Kidney capillary endothelial cell (primary cell): Measurements from ENCODE around the gene CYP51A1.
"Not testable (repeated sequence)": the region's sequence is repeated elsewhere in the genome, so short reads cannot be mapped to it uniquely, and the experiment has no call there.

Source experiments
- DNase-seq: peaks from one replicate; pipeline ENCODE4 v3.0.0-alpha.2; 2018; ENCODE audit warnings: low spot score

CYP51A1 gene

GRCh38 chr7:92131093-92131492, 3.2 kb downstream of the CYP51A1 start:
- no peak for DNase-seq

- DNase-seq, result no peak
These were observed 12.6 kb downstream of the CYP51A1 start for GRCh38 chr7:92121681-92122080.

- no peak for DNase-seq
These were observed 15.0 kb downstream of the CYP51A1 start for GRCh38 chr7:92119213-92119759.

DNA sequence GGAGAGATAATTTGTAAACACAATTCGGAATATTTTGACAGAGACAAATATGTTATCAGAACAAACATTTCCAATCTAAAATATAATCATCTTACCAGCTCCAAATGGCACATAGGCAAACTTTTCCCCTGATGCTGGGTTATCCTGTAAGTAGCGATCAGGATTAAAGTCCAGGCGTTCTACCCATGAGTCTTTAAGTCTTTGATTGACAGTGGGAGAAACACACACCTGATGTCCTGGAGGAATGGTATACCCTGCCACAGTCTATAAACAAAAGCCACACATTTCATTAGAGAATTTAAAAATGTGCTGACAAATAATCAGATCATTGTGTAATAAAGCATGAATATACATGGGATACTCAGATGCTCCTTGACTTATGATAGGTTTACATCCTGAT, 17.3 kb downstream of the CYP51A1 start:
- no peak for DNase-seq

DNA sequence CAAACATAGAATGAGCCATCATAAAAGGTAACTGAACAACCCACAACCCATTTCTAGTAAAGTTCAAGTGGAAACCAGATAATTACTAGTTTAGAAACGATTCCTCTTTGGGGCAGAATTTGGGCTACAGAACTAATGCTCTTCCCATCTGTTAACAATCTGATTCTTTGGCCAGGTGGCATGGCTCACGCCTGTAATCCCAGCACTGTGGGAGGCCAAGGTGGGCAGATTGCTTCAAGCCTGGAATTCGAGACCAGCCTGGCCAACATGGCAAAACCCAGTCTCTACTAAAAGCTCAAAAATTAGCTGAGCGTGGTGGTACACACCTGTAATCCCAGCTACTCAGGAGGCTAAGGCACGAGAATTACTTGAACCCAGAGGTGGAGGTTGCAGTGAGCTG, 18.5 kb downstream of the CYP51A1 start:
- no peak for DNase-seq

DNA sequence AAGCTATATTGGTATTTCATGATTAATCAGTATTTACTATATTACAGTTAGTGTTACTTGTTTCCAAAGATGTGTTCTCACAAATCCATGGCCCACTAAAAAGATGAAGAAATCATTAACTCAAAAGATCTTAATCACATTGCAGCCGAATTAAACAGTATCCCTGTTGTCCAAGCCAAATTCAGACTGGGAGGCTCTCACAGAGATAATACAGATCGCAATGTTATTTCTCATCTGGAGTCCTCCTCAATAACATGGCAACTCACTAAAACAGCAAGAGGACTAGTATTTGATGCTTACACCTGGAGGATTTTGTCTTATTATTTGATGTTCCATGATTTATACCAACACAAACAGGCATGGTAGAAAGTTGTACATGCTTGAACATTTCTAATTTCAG, 23.4 kb downstream of the CYP51A1 start:
- no peak for DNase-seq

- DNase-seq, result no peak
These were observed 25.5 kb downstream of the CYP51A1 start for GRCh38 chr7:92108821-92109220.

DNA sequence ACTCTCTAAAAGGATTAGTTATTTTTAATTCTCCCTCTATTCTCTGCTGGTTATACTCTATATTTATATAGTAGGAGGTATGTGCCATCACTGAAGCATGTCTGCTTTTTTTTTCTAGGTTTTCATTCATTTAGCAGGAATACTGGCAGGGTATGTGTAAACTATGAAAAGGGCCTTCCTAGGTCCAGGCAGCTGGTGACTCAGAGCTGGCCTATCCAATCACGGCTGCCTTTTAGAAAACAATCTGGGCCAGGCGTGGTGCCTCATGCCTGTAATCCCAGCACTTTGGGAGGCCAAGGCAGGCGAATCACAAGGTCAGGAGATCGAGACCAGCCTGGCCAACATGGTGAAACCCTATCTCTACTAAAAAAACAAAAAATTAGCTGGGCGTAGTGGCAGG, 31.4 kb downstream of the CYP51A1 start:
- not testable (repeated sequence) for DNase-seq

- DNase-seq, result no peak
These were observed 33.7 kb downstream of the CYP51A1 start for GRCh38 chr7:92100534-92100933.

GRCh38 chr7:92095380-92095779, 38.9 kb downstream of the CYP51A1 start:
- no peak for DNase-seq

- no peak for DNase-seq
These were observed 42.1 kb downstream of the CYP51A1 start for GRCh38 chr7:92092210-92092609.

DNA sequence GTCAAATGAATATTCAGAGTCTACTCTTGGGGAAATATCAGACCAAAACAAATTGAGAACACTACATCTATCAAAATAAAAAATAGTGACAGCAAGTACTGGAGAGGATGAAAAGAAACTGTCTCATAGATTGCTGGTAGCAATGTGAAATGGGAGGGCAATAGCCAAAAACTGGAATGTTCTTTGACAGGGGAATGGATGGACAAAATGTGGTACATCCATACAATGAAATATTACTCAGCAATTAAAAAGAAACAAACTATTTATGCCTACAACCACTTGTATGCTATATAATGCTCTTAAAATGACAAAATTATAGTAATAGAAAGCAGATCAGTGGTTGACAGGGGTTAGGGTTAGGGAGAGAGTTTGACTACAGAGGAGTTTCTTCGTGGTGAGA, 46.0 kb downstream of the CYP51A1 start:
- DNase-seq, result no peak

DNA sequence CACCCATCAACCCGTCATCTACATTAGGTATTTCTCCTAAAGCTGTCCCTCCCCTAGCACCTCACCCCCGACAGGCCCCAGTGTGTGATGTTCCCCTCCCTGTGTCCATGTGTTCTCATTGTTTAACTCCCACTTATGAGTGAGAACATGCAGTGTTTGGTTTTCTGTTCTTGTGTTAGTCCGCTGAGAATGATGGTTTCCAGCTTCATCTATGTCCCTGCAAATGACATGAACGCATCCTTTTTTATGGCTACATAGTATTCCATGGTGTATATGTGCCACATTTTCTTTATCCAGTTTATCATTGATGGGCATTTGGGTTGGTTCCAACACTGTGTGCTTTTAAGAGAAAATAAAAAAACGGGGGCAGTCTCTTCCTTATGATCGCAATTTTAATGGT, 50.4 kb downstream of the CYP51A1 start:
- DNase-seq, result not testable (repeated sequence)

DNA sequence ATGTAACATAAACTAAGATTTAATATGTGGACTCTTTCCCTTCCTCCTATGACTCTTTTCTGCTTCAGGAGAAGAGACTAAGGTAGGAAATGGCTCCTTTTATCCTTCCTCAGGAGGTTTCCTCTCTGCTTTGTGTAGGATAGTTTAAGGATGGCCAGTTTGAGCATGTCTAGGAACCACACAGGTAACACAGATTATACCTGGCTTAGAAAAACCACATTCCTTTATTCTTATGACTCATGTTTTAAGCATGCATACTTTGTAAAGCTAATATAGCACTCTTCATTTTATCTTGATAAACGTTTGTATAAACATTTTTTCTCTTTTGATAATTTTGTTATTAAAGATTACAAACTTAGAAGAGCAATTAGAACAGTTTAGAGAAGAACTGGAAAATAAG, 57.8 kb downstream of the CYP51A1 start:
- DNase-seq, result no peak

GRCh38 chr7:92075455-92076158, 58.7 kb downstream of the CYP51A1 start:
- no peak for DNase-seq

- no peak for DNase-seq
These were observed 61.6 kb downstream of the CYP51A1 start for GRCh38 chr7:92072708-92073107.

DNA sequence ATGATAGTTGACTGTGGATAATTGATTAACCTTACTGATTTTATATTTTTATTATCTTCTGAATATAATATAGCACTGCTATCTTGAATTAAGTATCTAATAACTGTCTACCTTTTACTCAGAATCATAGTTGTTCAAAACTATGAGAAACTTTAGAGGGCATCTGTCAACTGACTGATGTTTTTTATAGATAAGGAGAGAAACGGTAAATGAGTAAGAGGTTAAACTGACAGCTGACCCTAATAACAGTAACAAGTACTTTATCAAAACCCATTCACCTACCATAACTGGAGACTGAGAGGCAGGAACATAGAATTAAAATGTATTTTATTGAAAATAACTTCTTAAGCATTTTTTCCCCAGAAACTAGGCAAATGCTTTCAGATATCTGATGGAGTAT, 62.2 kb downstream of the CYP51A1 start:
- no peak for DNase-seq

- DNase-seq, result no peak
These were observed 63.2 kb downstream of the CYP51A1 start for GRCh38 chr7:92071032-92071431.

- no peak for DNase-seq
These were observed 69.7 kb downstream of the CYP51A1 start for GRCh38 chr7:92064438-92065029.
